HL-60 (cell line): ENCODE data around the gene EHBP1.

ENCODE experiments used
- DNase-seq, 2 experiments: peaks; one replicate each; pipeline ENCODE4 v3.0.0-alpha.2; 2010 to 2020; ENCODE audit warnings: low read depth in 1 of 2, low spot score in 1 of 2
- H3K27ac ChIP-seq: fragments of 250-450 bp; sonication (Bioruptor Pico); replicated peaks from 2 replicates; pipeline ENCODE4 v1.5.1; 2020; ENCODE audit warnings: mild to moderate bottlenecking, moderate library complexity
- H3K27me3 ChIP-seq: fragments of 250-450 bp; sonication (Bioruptor Pico); 2 replicates; pipeline ENCODE4 v1.5.1; 2021; ENCODE audit warnings: mild to moderate bottlenecking, moderate library complexity; ENCODE audit not compliant: insufficient read depth, poor library complexity, severe bottlenecking
- H3K4me3 ChIP-seq: replicated peaks from 2 replicates; pipeline ENCODE4 v1.5.1; 2011; ENCODE audit warnings: mild to moderate bottlenecking, control low read depth, low read length; ENCODE audit not compliant: insufficient read depth
- GABPA ChIP-seq: IDR thresholded peaks from 2 replicates; pipeline ENCODE4 v1.6.1; 2012; ENCODE audit warnings: low read depth
- POLR2AphosphoS5 ChIP-seq: IDR thresholded peaks from 2 replicates; pipeline ENCODE4 v1.6.1; 2012; ENCODE audit warnings: low read depth
- SPI1 ChIP-seq: IDR thresholded peaks from 2 replicates; pipeline ENCODE4 v1.6.1; 2012; ENCODE audit warnings: low read depth, mild to moderate bottlenecking, borderline replicate concordance
- TF ChIP-seq, protein P1 (sequence below): IDR thresholded peaks from 2 replicates; pipeline ENCODE4 v1.6.1; 2012; ENCODE audit warnings: low read depth; ENCODE audit not compliant: insufficient replicate concordance
- TF ChIP-seq, protein P2 (sequence below): IDR thresholded peaks from one replicate; pipeline ENCODE4 v1.5.1; 2011; ENCODE audit warnings: low read length, control low read depth, inconsistent platforms; ENCODE audit not compliant: insufficient read depth

The EHBP1 gene

DNA sequence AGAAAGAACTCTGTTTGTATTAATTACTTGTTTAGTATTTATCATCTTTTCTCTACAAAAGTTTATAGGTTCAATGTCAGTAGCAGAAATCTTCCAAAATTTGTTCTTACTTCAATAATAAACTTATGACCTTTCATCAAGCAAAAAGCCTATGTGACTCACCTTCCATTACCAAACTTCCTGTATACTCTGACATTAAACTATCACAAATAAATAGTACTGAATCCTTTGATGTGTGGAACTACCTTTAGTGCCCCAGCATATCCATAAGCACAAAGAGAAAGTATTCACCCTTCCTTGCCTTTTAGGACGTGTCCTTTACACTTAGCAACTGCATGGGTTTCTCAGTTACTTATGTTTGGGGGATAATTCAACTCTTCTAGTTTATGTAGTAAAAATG lies 166.0 kb downstream of the EHBP1 start:
- Histone ChIP-seq H3K4me3 (no peak overlapping the region), H3K27ac (no peak overlapping the region), H3K27me3 (no peaks in the 10 kb centered on the region)
- DNase-seq, result no peak
- no peak for TF ChIP-seq POLR2AphosphoS5
- TF ChIP-seq, protein P1, sequence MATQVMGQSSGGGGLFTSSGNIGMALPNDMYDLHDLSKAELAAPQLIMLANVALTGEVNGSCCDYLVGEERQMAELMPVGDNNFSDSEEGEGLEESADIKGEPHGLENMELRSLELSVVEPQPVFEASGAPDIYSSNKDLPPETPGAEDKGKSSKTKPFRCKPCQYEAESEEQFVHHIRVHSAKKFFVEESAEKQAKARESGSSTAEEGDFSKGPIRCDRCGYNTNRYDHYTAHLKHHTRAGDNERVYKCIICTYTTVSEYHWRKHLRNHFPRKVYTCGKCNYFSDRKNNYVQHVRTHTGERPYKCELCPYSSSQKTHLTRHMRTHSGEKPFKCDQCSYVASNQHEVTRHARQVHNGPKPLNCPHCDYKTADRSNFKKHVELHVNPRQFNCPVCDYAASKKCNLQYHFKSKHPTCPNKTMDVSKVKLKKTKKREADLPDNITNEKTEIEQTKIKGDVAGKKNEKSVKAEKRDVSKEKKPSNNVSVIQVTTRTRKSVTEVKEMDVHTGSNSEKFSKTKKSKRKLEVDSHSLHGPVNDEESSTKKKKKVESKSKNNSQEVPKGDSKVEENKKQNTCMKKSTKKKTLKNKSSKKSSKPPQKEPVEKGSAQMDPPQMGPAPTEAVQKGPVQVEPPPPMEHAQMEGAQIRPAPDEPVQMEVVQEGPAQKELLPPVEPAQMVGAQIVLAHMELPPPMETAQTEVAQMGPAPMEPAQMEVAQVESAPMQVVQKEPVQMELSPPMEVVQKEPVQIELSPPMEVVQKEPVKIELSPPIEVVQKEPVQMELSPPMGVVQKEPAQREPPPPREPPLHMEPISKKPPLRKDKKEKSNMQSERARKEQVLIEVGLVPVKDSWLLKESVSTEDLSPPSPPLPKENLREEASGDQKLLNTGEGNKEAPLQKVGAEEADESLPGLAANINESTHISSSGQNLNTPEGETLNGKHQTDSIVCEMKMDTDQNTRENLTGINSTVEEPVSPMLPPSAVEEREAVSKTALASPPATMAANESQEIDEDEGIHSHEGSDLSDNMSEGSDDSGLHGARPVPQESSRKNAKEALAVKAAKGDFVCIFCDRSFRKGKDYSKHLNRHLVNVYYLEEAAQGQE, result no peak
- TF ChIP-seq SPI1, result no peak
- no peak for TF ChIP-seq GABPA
- TF ChIP-seq, protein P2, sequence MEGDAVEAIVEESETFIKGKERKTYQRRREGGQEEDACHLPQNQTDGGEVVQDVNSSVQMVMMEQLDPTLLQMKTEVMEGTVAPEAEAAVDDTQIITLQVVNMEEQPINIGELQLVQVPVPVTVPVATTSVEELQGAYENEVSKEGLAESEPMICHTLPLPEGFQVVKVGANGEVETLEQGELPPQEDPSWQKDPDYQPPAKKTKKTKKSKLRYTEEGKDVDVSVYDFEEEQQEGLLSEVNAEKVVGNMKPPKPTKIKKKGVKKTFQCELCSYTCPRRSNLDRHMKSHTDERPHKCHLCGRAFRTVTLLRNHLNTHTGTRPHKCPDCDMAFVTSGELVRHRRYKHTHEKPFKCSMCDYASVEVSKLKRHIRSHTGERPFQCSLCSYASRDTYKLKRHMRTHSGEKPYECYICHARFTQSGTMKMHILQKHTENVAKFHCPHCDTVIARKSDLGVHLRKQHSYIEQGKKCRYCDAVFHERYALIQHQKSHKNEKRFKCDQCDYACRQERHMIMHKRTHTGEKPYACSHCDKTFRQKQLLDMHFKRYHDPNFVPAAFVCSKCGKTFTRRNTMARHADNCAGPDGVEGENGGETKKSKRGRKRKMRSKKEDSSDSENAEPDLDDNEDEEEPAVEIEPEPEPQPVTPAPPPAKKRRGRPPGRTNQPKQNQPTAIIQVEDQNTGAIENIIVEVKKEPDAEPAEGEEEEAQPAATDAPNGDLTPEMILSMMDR, result no peak

DNA sequence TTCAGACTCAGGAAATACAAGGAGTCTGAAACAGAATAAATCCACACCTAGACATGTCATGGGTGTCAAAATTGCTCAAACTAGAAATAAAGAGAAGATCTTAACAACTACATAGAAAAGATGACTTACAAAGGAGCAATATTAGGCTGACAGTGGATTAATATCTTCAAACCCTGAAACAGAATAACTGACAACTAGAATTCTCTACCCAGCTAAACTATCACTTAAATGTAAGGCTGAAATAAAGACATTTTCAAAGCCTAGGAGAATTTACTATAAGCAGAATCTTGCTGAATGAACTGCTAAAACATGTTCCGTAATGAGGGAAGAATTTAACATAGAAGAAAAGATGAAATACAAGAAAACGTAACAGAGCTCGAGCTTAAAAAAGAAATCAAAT lies 168.1 kb downstream of the EHBP1 start:
- no peaks in the 10 kb centered on the region for H3K27me3 ChIP-seq
- TF ChIP-seq, protein P2, result no peak
- TF ChIP-seq SPI1, result no peak
- TF ChIP-seq GABPA, result no peak
- TF ChIP-seq, protein P1, result no peak
- no peak for TF ChIP-seq POLR2AphosphoS5
- H3K27ac ChIP-seq, result no peak overlapping the region
- H3K4me3 ChIP-seq, result no peak overlapping the region
- DNase-seq, result no peak

DNA sequence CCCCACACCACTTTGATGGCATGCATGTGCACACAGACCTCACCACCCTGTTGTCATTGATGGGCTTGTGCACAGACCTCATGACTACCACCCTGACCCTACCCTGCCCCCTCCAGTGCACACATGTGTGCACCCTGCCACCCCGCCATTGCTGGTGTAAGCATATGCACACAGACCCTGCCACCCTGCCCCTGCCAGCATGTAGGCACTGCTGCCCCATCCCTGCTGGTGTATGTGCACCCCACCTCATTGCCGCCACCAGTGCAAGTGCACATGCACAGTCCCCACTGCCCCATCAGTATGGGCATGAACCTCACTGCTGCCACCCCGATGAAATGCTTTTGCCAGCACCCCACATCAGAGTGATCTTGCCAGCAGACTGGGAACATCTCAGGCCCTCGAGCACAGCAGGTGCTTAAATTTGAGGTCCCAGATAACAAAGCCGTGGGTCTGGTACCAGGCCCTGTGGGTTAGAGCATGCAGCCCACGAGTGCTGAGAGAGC lies 169.4 kb downstream of the EHBP1 start:
- TF ChIP-seq SPI1 (no peak), GABPA (no peak), POLR2AphosphoS5 (no peak)
- TF ChIP-seq, protein P1, result no peak
- TF ChIP-seq, protein P2, result no peak
- Histone ChIP-seq H3K27me3 (no peaks in the 10 kb centered on the region), H3K27ac (no peak overlapping the region)

More for the DNA sequence above, 169.4 kb downstream of the EHBP1 start:
- no peak overlapping the region for H3K4me3 ChIP-seq
- no peak for DNase-seq
